Measurements from ENCODE around the gene CBFA2T2.
A peak's percentile ranks its signal among the peaks of the same experiment; 100 is the strongest.
"Not testable (repeated sequence)": the region's sequence is repeated elsewhere in the genome, so short reads cannot be mapped to it uniquely, and the experiment has no call there.

CBFA2T2 gene

DNA sequence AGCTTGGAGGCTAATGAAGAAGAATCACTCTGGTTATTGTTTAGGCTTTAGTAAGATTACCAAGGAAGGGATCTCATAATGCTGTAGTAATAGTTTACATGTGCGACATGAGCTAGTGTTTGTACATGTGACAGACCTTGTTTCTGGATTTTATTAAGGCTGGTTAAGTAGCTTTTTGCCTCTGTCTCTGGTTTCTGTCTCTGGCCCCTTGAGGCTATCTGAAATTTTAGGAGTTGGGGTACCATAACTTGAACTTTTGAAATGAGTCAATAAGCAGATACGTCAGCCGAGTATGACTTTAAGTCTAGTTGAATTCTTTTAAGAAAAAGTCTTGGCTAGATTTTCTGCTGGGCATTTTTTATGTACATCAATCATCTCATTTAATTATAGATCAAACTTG lies 9.5 kb downstream of the CBFA2T2 start:
- no peak overlapping the region for H3K27ac ChIP-seq
- no peak for TF ChIP-seq ZFX (IDR thresholded peaks at IDR 0.05)
- TF ChIP-seq, protein P1, sequence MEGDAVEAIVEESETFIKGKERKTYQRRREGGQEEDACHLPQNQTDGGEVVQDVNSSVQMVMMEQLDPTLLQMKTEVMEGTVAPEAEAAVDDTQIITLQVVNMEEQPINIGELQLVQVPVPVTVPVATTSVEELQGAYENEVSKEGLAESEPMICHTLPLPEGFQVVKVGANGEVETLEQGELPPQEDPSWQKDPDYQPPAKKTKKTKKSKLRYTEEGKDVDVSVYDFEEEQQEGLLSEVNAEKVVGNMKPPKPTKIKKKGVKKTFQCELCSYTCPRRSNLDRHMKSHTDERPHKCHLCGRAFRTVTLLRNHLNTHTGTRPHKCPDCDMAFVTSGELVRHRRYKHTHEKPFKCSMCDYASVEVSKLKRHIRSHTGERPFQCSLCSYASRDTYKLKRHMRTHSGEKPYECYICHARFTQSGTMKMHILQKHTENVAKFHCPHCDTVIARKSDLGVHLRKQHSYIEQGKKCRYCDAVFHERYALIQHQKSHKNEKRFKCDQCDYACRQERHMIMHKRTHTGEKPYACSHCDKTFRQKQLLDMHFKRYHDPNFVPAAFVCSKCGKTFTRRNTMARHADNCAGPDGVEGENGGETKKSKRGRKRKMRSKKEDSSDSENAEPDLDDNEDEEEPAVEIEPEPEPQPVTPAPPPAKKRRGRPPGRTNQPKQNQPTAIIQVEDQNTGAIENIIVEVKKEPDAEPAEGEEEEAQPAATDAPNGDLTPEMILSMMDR (conservative IDR thresholded peaks at IDR 0.05): no peak

DNA sequence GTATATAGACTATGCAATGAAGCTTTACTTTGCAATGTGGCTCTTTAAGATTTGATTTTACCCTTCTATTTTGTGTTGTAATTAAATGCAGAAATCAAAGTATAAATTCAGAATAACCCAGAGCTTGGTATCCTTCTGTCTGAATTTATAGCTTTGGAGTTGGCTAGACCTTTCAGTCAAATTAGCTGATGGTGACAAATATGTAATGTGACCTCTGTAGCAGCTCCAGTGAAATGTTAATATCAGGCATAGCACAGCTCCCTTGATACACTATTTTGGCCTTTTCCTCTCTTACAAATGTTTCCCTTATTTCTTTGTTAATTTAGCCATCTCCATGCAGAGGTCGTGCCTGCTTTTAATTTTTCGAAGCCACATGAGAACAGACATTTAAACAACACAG lies 11.1 kb downstream of the CBFA2T2 start:
- TF ChIP-seq ZFX (IDR thresholded peaks at IDR 0.05): no peak
- TF ChIP-seq, protein P1 (conservative IDR thresholded peaks at IDR 0.05): no peak
- no peak overlapping the region for H3K27ac ChIP-seq

DNA sequence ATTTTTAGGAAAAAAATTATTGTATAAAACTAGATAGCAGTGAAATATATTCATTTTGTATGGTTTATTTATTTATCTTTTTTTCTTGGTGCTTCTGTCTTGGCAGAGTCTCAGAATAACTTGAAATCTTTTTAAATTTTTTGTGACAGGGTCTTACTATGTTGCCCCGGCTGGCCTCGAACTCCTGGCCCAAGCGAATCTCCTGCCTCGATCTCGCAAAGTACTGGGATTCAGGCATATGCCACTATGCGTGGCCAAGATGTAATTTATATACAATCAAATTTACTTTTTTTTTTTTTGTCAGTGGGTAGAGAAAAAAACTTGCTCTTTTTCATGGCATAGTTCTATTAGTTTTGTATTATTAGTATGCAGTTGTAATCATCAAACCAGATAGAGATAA lies 13.7 kb downstream of the CBFA2T2 start:
- TF ChIP-seq ZFX (IDR thresholded peaks at IDR 0.05): no peak
- TF ChIP-seq, protein P1 (conservative IDR thresholded peaks at IDR 0.05): no peak
- no peak overlapping the region for H3K27ac ChIP-seq

DNA sequence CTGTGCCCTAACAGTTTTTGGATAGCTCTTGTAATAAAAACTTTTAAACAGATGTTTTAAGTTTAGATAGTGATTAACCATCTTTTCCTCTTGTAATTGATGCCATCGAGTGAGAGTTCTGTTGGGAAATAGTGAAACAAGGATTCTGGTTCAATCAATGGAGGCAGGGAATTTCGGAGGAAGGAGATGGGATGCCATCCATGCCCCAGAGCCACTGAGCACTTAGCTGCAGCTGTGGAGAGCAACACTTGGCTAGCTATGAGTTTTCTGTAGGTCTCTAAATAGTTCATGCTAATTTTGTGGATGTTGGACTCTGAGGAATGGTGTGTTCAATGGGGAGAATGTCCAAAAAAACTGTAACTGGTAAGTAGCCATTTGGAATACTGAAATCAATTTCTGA lies 16.7 kb downstream of the CBFA2T2 start:
- H3K27ac ChIP-seq: no peak overlapping the region
- TF ChIP-seq ZFX (IDR thresholded peaks at IDR 0.05): no peak
- TF ChIP-seq, protein P1 (conservative IDR thresholded peaks at IDR 0.05): no peak

DNA sequence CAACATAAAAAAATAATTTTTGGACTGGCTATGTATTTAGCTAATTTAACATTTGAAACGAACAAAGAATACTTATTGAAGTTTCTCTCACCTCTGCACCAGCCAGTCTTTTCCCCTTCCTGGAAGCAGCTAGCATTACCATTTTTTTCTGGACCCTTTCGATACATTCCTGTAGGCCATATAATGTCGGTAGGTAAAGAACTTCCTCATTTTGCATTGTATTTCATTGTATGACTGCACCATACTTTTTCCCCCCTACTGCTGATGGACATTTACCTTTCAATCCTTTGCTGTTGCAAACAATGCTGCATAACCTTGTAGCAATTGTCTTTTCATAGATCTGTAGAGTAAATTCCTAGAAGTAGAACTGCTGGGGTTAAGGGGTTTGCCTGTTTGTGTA lies 17.6 kb downstream of the CBFA2T2 start:
- H3K27ac ChIP-seq: no peak overlapping the region
- TF ChIP-seq, protein P1 (conservative IDR thresholded peaks at IDR 0.05): no peak
- TF ChIP-seq ZFX (IDR thresholded peaks at IDR 0.05): no peak

DNA sequence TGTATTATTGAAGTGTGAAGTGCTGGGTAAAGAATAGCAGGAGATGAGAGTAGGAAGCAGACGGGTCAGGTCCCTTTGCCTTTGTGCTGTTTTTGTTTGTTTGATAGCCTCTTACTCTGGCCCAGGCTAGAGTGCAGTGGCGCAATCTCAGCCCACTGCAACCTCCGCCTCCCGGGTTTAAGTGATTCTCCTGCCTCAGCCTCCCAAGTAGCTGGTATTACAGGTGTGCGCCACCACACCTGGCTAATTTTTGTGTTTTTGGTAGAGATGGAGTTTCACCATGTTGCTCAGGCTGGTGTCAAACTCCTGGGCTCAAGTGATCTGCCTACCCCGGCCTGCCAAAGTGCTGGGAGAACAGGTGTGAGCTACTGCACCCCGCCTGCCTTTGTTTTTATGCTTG lies 18.1 kb downstream of the CBFA2T2 start:
- H3K27ac ChIP-seq: not testable (repeated sequence)

DNA sequence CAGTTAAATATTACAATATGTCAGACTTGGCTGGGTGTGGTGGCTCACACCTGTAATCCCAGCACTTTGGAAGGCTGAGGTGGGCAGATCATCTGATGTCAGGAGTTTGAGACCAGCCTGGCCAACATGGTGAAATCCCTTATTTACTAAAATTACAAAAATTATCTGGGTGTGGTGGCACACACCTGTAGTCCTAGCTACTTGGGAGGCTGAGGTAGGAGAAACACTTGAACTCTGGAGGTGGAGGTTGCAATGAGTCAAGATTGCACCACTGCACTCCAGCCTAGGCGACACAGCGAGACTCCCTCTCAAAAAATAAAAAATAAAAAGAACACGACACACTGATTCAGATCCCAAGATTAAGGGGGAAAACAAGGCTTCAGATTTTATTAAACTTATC lies 19.2 kb downstream of the CBFA2T2 start:
- H3K27ac ChIP-seq: not testable (repeated sequence)

DNA sequence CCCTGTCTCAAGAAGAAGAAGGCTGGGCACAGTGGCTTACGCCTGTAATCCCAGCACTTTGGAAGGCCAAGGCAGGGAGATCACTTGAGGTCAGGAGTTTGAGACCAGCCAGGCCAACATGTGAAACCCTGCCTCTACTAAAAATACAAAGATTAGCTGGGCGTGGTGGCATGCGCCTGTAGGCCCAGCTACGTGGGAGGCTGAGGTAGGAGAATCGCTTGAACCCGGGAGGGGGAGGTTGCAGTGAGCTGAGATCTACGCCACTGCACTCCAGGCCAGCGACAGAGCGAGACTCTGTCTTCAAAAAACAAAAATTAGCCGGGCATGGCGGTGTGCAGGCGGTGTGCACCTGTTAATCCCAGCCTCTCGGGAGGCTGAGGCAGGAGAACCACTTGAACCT lies 22.0 kb downstream of the CBFA2T2 start:
- H3K27ac ChIP-seq: not testable (repeated sequence)

DNA sequence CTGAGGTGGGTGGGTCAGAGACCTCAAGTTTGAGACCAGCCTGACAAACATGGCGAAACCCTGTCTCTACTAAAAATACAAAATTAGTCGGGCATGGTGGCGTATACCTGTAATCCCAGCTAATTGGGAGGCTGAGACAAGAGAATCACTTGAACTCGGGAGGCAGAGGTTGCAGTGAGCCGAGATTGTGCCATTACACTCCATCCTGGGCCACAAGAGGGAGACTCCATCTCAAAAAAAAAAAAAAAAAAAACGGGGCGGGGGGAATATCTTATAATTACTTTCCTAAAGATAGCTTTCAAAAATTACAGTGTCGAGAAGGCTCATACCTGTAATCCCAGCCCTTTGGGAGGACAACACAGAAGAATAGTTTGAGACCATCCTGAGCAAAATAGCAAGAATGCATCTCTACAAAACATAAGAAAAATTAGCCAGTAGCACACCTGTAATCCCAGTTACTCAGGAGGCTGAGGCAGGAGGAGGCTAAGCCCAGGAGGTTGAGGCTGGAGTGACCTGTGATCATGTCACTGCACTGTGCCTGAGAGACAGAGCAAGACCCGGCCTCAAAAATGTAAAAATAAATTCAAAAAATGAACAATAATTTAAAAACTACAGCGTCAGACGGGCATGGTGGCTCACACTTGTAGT lies 25.8 kb downstream of the CBFA2T2 start:
- TF ChIP-seq, protein P1 (conservative IDR thresholded peaks at IDR 0.05): peak; percentile 59
- TF ChIP-seq ZFX (IDR thresholded peaks at IDR 0.05): no peak
- peak overlapping the region; percentile 2; the same call in 1 of the 2 replicates for H3K27ac ChIP-seq
